BJ (cell line): ENCODE results near the gene LRCOL1. TPM values are rescaled to one million over a fixed set of nuclear protein-coding genes. Genes with fewer than 3 reads are reported as not detected.

Experiments used
- CTCF ChIA-PET: fragments of 350-600 bp; formaldehyde crosslinking; extraction: SDS; loops from one replicate; lab custom pipeline; 2021; ENCODE audit warnings: antibody characterized with exemption, inconsistent platforms; lab: Yijun Ruan, JAX
- POLR2A ChIA-PET: fragments of 300-600 bp; sonication (Branson Sonifier 250); formaldehyde crosslinking; extraction: SDS; loops from one replicate; lab custom pipeline; 2021; ENCODE audit warnings: antibody characterized with exemption; lab: Charles Lee
- DNase-seq: peaks from one replicate; pipeline ENCODE4 v3.0.0-alpha.2; 2011; ENCODE audit warnings: low read depth
- H3K27me3 ChIP-seq: 2 replicates; pipeline ENCODE4 v1.6.0; 2011; ENCODE audit warnings: low read length; ENCODE audit not compliant: control insufficient read depth, insufficient read depth
- H3K36me3 ChIP-seq: 2 replicates; pipeline ENCODE4 v1.5.1; 2011; ENCODE audit warnings: low read length; ENCODE audit not compliant: control insufficient read depth, insufficient read depth
- H3K4me3 ChIP-seq: 2 replicates; pipeline ENCODE4 v1.5.1; 2011; ENCODE audit warnings: low read depth, mild to moderate bottlenecking, control low read depth, low read length
- CTCF ChIP-seq: IDR thresholded peaks from 2 replicates; pipeline ENCODE4 v1.5.1; 2011; ENCODE audit warnings: low read depth, mild to moderate bottlenecking, control low read depth, inconsistent platforms, low read length, moderate library complexity; ENCODE audit not compliant: insufficient read depth
- polyA plus RNA-seq: library from polyadenylated mRNA; depleted of rRNA; stranded (reverse); fragments of >200 nt; gene quantifications from 2 replicates; pipeline ENCODE4 v1.2.3, GENCODE V29; 2011

The LRCOL1 gene
- polyA plus RNA-seq, 1 experiment = 0.15 TPM

- no peak overlapping the region for H3K4me3 ChIP-seq
- CTCF ChIA-PET = interaction anchor here (1.1 to 1.7 kb wide), 3 partner anchors 9 to 210 kb away, joined by 3 to 7 read pairs (median 3); no protein-coding TSS in a partner anchor
- no peak for TF ChIP-seq CTCF
- no peak for DNase-seq
- POLR2A ChIA-PET = no interaction called here
- peaks cover 2% of the 10 kb centered on the region for H3K27me3 ChIP-seq
- peaks cover 4% of the 10 kb centered on the region for H3K36me3 ChIP-seq
These were observed 14.7 kb upstream of the LRCOL1 start for GRCh38 chr12:132624910-132625630.

GRCh38 chr12:132624186-132624855 lies 13.9 kb upstream of the LRCOL1 start:
- no peak for DNase-seq
- Histone ChIP-seq H3K4me3 (no peak overlapping the region), H3K27me3 (peaks cover 5% of the 10 kb centered on the region), H3K36me3 (peaks cover 4% of the 10 kb centered on the region)
- TF ChIP-seq CTCF = no peak
- ChIA-PET CTCF (interaction anchor here (0.6 kb wide), 1 partner anchor 10 kb away, joined by 3 read pairs; no protein-coding TSS in a partner anchor), POLR2A (no interaction called here)

- POLR2A ChIA-PET = no interaction called here
- Histone ChIP-seq H3K27me3 (peaks cover 6% of the 10 kb centered on the region), H3K4me3 (no peak overlapping the region)
These were observed 12.9 kb upstream of the LRCOL1 start for GRCh38 chr12:132623072-132623869.

GRCh38 chr12:132622437-132623071 lies 12.2 kb upstream of the LRCOL1 start:
- H3K4me3 ChIP-seq = no peak overlapping the region
- peaks cover 11% of the 10 kb centered on the region for H3K27me3 ChIP-seq
- ChIA-PET CTCF (interaction anchor here (1.1 to 4.1 kb wide), 5 partner anchors 9 to 207 kb away, joined by 3 to 27 read pairs (median 5); no protein-coding TSS in a partner anchor), POLR2A (no interaction called here)
- TF ChIP-seq CTCF = no peak
- H3K36me3 ChIP-seq = peaks cover 4% of the 10 kb centered on the region
- peak; percentile 31 for DNase-seq

More at GRCh38 chr12:132623072-132623869, 12.9 kb upstream of the LRCOL1 start:
- CTCF ChIA-PET = interaction anchor here (1.1 to 4.1 kb wide), 3 partner anchors 13 to 208 kb away, joined by 3 to 27 read pairs (median 5); no protein-coding TSS in a partner anchor
- no peak for TF ChIP-seq CTCF
- no peak for DNase-seq
- H3K36me3 ChIP-seq = peaks cover 4% of the 10 kb centered on the region
